Loucy (cell line): ENCODE results near the gene PDGFA.

Experiments
- EZH2phosphoT487 ChIP-seq: fragments of 200-600 bp; IDR thresholded peaks from 2 replicates; pipeline ENCODE4 v1.6.1; 2018; ENCODE audit warnings: antibody characterized with exemption, mild to moderate bottlenecking, moderate library complexity, borderline replicate concordance
- TF ChIP-seq, protein P1 (sequence below): fragments of 200-600 bp; sonication (generic); conservative IDR thresholded peaks from 2 replicates; pipeline ENCODE4 v1.5.1; 2014; ENCODE audit warnings: mild to moderate bottlenecking, antibody characterized with exemption, low read length

DNA sequence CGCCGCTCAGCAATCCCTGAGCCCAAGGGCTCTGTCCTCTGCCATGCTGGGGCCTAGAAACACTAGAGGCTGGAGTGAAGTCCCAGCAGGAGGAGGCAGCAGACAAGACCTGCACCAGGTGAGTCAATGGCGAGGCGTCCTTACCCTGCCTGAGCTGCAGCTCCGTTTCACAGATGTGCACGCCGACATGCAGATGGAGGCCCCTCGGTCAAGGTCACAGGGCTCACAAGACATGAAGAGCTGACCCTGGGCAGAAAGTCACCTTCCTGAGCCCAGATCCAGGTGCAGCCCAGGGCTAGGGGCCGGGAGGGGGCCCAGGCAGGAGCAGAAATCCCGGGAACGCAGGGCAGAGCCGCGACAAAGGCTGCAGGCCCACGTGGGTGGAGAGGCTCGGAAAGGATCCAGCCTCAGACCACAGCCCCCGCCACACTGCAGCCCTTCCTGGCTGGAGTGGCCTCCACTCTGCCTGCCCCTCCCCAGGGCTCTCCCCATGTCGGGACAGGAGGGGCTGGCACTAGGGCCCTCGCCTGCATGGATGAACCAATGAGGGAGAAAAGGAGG lies 23.8 kb downstream of the PDGFA start:
- TF ChIP-seq, protein P1, sequence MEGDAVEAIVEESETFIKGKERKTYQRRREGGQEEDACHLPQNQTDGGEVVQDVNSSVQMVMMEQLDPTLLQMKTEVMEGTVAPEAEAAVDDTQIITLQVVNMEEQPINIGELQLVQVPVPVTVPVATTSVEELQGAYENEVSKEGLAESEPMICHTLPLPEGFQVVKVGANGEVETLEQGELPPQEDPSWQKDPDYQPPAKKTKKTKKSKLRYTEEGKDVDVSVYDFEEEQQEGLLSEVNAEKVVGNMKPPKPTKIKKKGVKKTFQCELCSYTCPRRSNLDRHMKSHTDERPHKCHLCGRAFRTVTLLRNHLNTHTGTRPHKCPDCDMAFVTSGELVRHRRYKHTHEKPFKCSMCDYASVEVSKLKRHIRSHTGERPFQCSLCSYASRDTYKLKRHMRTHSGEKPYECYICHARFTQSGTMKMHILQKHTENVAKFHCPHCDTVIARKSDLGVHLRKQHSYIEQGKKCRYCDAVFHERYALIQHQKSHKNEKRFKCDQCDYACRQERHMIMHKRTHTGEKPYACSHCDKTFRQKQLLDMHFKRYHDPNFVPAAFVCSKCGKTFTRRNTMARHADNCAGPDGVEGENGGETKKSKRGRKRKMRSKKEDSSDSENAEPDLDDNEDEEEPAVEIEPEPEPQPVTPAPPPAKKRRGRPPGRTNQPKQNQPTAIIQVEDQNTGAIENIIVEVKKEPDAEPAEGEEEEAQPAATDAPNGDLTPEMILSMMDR, result no peak
- TF ChIP-seq EZH2phosphoT487, result no peak
